Thyroid gland (tissue), 4 donors: ENCODE results near the gene OTOP1. TPM values are rescaled to one million over a fixed set of nuclear protein-coding genes. Genes with fewer than 3 reads are reported as not detected.
"Not testable (repeated sequence)": the region's sequence is repeated elsewhere in the genome, so short reads cannot be mapped to it uniquely, and the experiment has no call there.

Experiments used
- DNase-seq, 2 donors: peaks; one replicate each; pipeline ENCODE4 v3.0.0-alpha.2; 2019
- H3K27ac ChIP-seq, 3 donors: fragments of 200-600 bp; sonication (generic); 1 replicate in 2 of 3; 2 replicates in 1 of 3; pipeline ENCODE4 v1.5.1; 2016 to 2019; ENCODE audit warnings: mild to moderate bottlenecking in 1 of 3, moderate library complexity in 1 of 3
- H3K27me3 ChIP-seq: fragments of 200-600 bp; sonication (generic); one replicate; pipeline ENCODE4 v1.5.1; 2019
- H3K36me3 ChIP-seq, 2 donors: fragments of 200-600 bp; sonication (generic); one replicate each; pipeline ENCODE4 v1.5.1; 2016 to 2019
- H3K4me1 ChIP-seq, 2 donors: fragments of 200-600 bp; sonication (generic); one replicate each; pipeline ENCODE4 v1.5.1; 2017 to 2019
- H3K4me3 ChIP-seq, 3 donors: fragments of 200-600 bp; sonication (generic); replicated peaks in 1 of 3; 1 replicate in 2 of 3; 2 replicates in 1 of 3; pipeline ENCODE4 v1.5.1; 2016; ENCODE audit warnings: mild to moderate bottlenecking in 1 of 3
- H3K9me3 ChIP-seq: fragments of 200-600 bp; sonication (generic); one replicate; pipeline ENCODE4 v1.5.1; 2017
- POLR2A ChIP-seq, 2 donors: fragments of 450-650 bp; IDR thresholded peaks; one replicate each; pipeline ENCODE4 v1.6.1; 2017; ENCODE audit warnings: antibody characterized with exemption in 2 of 2, mild to moderate bottlenecking in 2 of 2, moderate library complexity in 1 of 2
- WGBS, 2 donors: methylation state at CpG; one replicate each; pipeline ENCODE4 v1.1.5; 2017; 5-methylcytosine and 5-hydroxymethylcytosine counted together
- intact Hi-C: fragments of 100-400 bp; cut with DNase I; formaldehyde crosslinking; loops from one replicate; pipeline ENCODE4 v1.15.1; 2023
- total RNA-seq, 4 donors: library from RNA; depleted of rRNA; stranded (reverse); fragments of >200 nt; gene quantifications; one replicate each; pipeline ENCODE4 v1.2.3, GENCODE V29; 2016
- TF ChIP-seq, protein P1 (sequence below), 6 experiments: fragments of 200-600 bp in 3 of 6; fragments of 450-650 bp in 3 of 6; sonication (generic) in 3 of 6; IDR thresholded peaks; one replicate each; pipeline ENCODE4 v1.5.1; 2016 to 2019; ENCODE audit warnings: antibody characterized with exemption in 6 of 6, mild to moderate bottlenecking in 2 of 6, inconsistent platforms in 1 of 6, moderate library complexity in 1 of 6

The OTOP1 gene
- total RNA-seq, 4 donors from 2014 or later, result not detected

DNA sequence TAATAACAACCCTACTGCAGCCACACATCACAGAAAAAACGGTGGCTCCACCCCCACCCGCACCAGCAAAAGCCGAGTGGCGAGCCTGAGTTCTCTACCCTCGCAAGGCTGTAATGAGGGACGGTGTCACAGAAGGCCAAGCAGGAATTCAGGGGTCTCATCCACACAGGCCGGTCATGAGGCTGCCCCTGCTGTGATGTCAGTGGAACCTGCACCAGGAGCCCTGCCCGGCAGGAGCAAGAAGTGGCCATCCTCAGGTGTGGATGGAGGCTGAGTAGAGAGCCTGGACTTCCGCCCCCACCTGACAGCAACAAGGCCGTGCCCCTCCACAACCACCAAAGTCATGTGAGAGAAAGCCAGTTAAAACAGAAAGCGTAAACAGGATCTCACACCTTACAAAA lies 42.6 kb upstream of the OTOP1 start:
- H3K9me3 ChIP-seq, result no peaks in the 10 kb centered on the region
- intact Hi-C loops, result no loop called here
- WGBS, 2 donors, result 84 to 90% methylated on average over 11 of the region's 11 CpGs
- no peaks in the 10 kb centered on the region for H3K27me3 ChIP-seq
- no peak overlapping the region for H3K4me3 ChIP-seq
- no peak for TF ChIP-seq POLR2A (IDR thresholded peaks at IDR 0.05)
- TF ChIP-seq, protein P1, sequence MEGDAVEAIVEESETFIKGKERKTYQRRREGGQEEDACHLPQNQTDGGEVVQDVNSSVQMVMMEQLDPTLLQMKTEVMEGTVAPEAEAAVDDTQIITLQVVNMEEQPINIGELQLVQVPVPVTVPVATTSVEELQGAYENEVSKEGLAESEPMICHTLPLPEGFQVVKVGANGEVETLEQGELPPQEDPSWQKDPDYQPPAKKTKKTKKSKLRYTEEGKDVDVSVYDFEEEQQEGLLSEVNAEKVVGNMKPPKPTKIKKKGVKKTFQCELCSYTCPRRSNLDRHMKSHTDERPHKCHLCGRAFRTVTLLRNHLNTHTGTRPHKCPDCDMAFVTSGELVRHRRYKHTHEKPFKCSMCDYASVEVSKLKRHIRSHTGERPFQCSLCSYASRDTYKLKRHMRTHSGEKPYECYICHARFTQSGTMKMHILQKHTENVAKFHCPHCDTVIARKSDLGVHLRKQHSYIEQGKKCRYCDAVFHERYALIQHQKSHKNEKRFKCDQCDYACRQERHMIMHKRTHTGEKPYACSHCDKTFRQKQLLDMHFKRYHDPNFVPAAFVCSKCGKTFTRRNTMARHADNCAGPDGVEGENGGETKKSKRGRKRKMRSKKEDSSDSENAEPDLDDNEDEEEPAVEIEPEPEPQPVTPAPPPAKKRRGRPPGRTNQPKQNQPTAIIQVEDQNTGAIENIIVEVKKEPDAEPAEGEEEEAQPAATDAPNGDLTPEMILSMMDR (IDR thresholded peaks at IDR 0.05), result no peak
- H3K36me3 ChIP-seq, result peaks cover 17 to 25% of the 10 kb centered on the region in 2 donors
- H3K27ac ChIP-seq, result no peak overlapping the region
- no peaks in the 10 kb centered on the region for H3K4me1 ChIP-seq
- DNase-seq, result peak in 1 of 2 donors; percentile 2

DNA sequence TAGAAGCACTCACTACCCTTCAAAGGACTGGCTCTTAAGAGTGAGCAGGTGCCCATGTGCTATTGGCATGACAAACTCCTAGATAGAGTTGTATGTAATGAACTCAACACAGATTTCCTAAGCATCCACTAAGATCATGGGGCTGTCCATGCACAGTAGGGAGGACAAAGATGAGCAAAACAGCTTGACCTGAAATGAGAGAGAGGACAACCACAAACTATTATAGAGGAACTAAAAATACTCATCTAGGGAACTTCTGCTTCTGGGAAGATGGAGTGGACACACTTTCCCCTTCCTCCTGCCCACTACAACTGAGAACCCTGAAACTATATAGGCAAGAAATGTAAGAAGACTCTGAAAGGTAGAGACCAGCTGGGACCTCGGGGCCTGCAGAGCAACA lies 42.0 kb upstream of the OTOP1 start:
- Histone ChIP-seq H3K4me3 (no peak overlapping the region), H3K27ac (no peak overlapping the region), H3K36me3 (peaks cover 17 to 20% of the 10 kb centered on the region in 2 donors), H3K9me3 (no peaks in the 10 kb centered on the region), H3K27me3 (no peaks in the 10 kb centered on the region), H3K4me1 (no peaks in the 10 kb centered on the region)
- intact Hi-C loops, result no loop called here
- no peak for TF ChIP-seq POLR2A (IDR thresholded peaks at IDR 0.05)
- TF ChIP-seq, protein P1 (IDR thresholded peaks at IDR 0.05), result no peak
- 86 to 100% methylated on average over 1 of the region's 1 CpG for WGBS, 2 donors
- no peak for DNase-seq

DNA sequence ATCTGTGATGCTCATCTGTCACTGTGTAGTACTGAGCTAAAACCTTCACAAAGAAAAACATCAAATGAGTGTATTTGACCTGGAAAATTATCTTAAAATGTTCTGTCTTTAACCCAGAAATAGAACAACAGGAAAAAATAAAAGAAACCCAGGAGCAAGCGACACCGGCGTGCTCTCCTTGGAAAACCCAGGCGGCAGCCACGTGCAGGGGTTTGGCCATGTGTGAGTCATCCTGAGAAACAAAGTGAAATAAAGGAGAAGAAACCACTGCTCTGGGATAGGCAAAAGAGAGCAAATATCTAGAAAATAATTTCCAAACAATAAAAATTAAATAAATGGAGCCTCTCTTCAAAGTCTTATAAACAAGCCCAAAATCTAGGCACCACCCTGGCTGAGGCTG lies 41.3 kb upstream of the OTOP1 start:
- Histone ChIP-seq H3K36me3 (peaks cover 9 to 12% of the 10 kb centered on the region in 2 donors), H3K27ac (no peak overlapping the region), H3K4me1 (no peaks in the 10 kb centered on the region), H3K27me3 (no peaks in the 10 kb centered on the region), H3K9me3 (no peaks in the 10 kb centered on the region), H3K4me3 (no peak overlapping the region)
- DNase-seq, result no peak
- intact Hi-C loops, result no loop called here
- 88 to 91% methylated on average over 5 of the region's 5 CpGs for WGBS, 2 donors
- TF ChIP-seq, protein P1 (IDR thresholded peaks at IDR 0.05), result no peak

DNA sequence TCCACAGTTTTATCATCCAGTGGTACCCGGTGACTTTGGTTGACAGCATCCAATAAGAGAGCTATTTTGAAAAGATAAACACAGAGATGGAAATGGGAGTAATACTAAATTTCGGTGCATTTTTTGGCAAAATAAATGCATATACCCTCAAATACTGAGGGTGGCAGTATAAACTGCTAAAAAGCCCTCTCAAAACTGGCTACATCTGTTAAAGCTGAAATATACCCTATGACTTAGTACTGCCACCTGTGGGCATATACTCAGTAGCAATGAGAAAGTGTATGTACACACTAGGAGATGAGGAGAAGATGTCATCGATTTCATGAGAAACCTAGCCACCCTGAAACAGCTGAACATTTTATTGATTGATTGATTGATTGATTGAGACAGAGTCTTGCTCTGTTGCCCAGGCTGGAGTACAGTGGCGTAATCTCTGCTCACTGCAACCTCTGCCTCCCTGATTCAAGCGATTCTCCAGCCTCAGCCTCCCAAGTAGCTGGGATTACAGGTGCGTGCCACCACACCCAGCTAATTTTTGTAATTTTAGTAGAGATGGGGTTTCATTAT lies 33.5 kb upstream of the OTOP1 start:
- 77 to 82% methylated on average over 6 of the region's 6 CpGs for whole genome bisulfite sequencing, 2 donors
- intact Hi-C loops, result no loop called here
- TF ChIP-seq, protein P1 (IDR thresholded peaks at IDR 0.05), result no peak
- TF ChIP-seq POLR2A (IDR thresholded peaks at IDR 0.05), result no peak
- Histone ChIP-seq H3K36me3 (no peaks in the 10 kb centered on the region), H3K4me3 (no peak overlapping the region), H3K27ac (no peak overlapping the region), H3K9me3 (no peaks in the 10 kb centered on the region), H3K27me3 (no peaks in the 10 kb centered on the region), H3K4me1 (no peaks in the 10 kb centered on the region)
- DNase-seq, result no peak

DNA sequence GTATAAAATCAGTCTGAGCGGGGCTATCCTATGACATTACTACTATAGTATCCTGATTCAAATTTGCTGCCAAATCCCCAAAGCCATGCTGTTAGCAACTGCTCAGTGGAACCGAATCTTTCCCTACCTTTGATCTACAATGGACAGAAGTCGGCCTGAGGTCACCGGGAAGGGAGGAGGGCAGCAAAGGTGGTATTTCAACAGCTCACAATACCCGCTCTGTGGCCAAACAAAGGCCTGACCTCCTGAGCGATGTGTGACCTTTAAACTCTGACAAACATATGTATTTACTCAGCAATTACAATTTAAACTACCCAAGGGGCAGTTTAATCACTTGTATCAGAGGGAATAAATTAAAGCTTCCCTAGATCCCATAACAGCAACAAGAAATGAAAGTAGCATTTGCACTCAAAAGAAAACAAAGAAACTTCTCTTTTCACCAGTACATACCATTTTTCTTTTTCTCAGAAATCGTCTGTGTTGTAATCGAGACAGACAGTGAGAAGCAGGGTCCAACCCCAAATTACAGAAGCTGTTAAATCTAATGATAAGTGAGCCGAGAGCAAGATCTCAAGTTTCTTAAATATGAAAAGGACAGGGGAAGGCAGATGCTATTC lies 32.9 kb upstream of the OTOP1 start:
- Histone ChIP-seq H3K36me3 (no peaks in the 10 kb centered on the region), H3K27ac (no peak overlapping the region), H3K27me3 (no peaks in the 10 kb centered on the region), H3K4me1 (no peaks in the 10 kb centered on the region), H3K9me3 (no peaks in the 10 kb centered on the region), H3K4me3 (no peak overlapping the region)
- intact Hi-C loops, result loop anchor here (10.0 kb wide), 1 partner anchor 75 kb away; no protein-coding TSS in a partner anchor
- WGBS, 2 donors, result 47 to 48% methylated on average over 9 of the region's 9 CpGs
- DNase-seq, result no peak
- TF ChIP-seq POLR2A (IDR thresholded peaks at IDR 0.05), result no peak
- TF ChIP-seq, protein P1 (IDR thresholded peaks at IDR 0.05), result no peak

DNA sequence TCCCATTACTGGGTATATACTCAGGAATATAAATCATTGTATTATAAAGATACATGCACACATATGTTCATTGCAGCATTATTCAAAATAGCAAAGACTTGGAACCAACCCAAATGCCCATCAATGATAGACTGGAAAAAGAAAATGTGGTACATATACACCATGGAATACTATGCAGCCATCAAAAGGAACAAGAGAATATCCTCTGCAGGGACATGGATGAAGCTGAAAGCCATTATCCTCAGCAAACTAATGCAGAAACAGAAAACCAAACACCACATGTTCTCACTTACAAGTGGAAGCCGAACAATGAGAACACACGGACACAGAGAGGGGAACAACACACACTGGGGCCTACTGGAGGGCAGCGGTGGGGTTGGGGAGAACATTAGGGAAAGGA lies 31.0 kb upstream of the OTOP1 start:
- H3K27me3 ChIP-seq, H3K4me3 ChIP-seq, H3K4me1 ChIP-seq, DNase-seq, H3K36me3 ChIP-seq, H3K9me3 ChIP-seq, H3K27ac ChIP-seq: not testable (repeated sequence)
- 58 to 98% methylated on average over 3 of the region's 3 CpGs for WGBS, 2 donors
- intact Hi-C loops, result loop anchor here (10.0 kb wide), 1 partner anchor 77 kb away; no protein-coding TSS in a partner anchor
